ENCODE measurements around the gene CLDN7.
"Not testable (repeated sequence)": the region's sequence is repeated elsewhere in the genome, so short reads cannot be mapped to it uniquely, and the experiment has no call there.

CLDN7 gene

GRCh38 chr17:7256766-7257456, 5.4 kb downstream of the CLDN7 start:
- no peak for DNase-seq (ENCODE audit: low read depth in 1 of 2, low spot score in 1 of 2)

GRCh38 chr17:7254511-7254910, 7.8 kb downstream of the CLDN7 start:
- no peak for DNase-seq (ENCODE audit: low read depth in 1 of 2, low spot score in 1 of 2)

DNA sequence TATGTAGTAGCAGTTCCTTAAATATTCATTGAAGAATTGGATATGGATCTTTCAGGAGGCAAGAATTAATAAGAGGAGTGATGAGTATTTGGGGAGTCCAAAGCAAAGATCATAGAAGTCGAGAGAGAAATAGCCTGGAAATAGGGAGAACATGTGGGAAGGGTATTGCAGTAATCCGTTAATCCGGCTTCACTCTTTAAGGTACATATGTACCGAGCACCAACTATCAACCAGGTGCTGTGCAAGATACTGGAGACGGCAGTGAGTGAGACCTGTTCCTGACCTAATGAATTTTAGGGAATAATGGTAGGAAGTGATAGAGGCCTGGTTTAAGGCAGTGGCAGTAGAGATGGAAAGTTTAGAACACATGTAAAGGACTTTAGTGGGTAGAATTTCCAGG, 9.2 kb downstream of the CLDN7 start:
- no peak for DNase-seq (ENCODE audit: low read depth in 1 of 2, low spot score in 1 of 2)

DNA sequence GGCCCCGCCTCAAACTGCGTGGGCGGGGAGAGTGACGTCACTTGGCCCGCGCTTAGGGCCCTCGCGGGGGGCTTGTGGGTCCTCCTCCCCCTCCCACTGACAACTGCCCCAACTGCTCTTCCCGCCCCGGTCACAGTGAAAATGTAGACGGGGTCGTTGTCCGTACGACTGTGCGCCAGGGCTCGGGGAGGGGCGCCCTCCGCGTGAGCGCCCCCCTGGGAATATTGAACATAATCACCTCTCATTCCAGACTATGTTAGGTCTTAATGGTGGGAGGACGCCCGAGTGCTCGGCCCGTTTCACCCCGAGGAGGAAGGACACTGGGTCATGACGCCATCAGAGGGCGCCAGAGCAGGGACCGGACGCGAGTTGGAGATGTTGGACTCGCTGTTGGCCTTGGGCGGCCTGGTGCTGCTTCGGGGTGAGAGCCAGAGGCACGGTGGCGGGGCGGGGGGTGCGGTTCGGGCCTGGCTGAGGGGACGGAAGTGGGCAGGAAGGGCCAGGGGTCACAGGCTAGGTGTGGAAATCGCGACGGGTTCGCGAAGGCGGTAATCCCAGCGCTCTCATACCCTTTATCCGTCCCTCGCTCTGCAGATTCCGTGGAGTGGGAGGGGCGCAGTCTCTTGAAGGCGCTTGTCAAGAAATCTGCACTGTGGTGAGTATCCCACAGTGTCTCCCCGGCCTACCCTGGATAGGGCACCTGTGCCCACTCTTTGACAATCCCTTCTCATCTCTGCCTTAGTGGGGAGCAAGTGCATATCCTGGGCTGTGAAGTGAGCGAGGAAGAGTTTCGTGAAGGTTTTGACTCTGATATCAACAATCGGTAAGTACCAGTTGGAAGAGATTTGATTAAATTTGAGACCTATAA, 9.9 kb downstream of the CLDN7 start, which contains the start of gene ELP5:
TSS of gene ELP5 (plus strand) at position 40 of the 868 bp plus-strand sequence. CDS start at position 376, 336 bp downstream.
- peak; percentile 70 to 75 for DNase-seq (ENCODE audit: low read depth in 1 of 2, low spot score in 1 of 2)

GRCh38 chr17:7251661-7252175, 10.6 kb downstream of the CLDN7 start, which contains the start of gene CTDNEP1:
CTDNEP1 (minus strand) TSS chr17:7251734; CDS start chr17:7251296, 438 bp downstream.
- DNase-seq (ENCODE audit: low read depth in 1 of 2, low spot score in 1 of 2): peak; percentile 96 to 99

DNA sequence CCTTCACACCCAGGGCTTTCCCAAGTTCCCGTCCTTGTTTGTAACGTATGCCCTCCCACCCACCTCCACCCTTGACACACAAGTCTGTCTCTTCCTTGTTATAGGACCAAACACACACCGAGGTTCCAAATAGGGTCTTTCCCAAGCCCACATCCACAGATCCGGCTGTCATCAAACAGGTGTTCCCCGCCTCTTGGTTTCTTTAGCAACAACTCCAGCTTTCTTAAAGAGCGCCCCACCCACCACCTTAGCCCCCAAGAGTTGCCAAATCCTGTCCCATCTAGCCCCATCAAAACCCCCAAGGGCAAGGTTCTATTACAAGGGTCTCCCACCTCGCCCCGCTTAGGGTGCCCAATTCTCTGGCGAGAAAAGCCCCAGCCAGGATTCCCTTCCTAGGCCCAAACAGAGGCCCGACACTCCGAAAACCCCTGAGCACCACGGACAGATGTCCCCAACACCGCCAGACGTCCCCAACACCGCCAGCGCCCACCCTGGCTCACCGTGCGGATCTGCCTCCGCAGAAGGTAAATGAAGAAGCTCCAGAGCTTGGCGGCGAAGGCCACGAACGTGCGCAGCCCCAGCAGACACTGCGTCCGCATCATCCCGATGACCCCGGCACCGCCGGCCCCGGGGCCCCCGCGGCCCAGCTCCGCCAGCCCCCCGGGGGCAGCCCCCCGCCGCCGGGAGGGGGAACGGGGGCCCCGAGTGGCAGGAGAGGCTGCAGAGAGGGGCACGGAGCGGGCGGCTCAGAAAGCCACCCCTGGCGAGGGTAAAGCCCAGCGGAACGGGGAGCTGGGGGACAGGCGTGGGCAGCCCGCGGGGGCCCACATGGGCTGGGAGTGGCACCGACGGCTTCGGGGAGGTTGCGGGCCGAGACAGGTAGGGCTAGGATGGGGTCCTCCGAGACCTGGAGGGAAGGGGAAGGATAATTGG, 11.3 kb downstream of the CLDN7 start:
- no peak for DNase-seq (ENCODE audit: low read depth in 1 of 2, low spot score in 1 of 2)

DNA sequence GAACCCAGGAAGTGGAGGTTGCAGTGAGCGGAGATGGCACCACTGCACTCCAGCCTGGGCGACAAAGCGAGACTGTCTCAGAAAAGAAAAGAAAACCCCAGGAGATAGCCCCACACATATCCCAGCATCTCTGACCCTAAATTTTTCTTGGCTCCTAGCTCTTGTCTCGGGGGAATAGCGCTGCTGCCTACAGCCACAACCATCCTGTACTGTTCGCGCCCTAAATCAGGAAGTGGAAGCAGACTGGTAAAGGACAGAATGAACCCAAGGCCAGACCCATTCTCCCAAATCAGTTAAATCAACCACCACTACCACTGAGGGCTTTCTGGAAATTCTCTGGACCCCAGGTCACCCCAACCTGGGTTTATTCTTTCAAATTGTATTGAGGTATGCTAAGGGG, 12.4 kb downstream of the CLDN7 start:
- no peak for DNase-seq (ENCODE audit: low read depth in 1 of 2, low spot score in 1 of 2)

- no peak for DNase-seq (ENCODE audit: low read depth in 1 of 2, low spot score in 1 of 2)
Measured at GRCh38 chr17:7249214-7249613, 13.1 kb downstream of the CLDN7 start.

GRCh38 chr17:7248796-7249195, 13.5 kb downstream of the CLDN7 start:
- DNase-seq (ENCODE audit: low read depth in 1 of 2, low spot score in 1 of 2): no peak

DNA sequence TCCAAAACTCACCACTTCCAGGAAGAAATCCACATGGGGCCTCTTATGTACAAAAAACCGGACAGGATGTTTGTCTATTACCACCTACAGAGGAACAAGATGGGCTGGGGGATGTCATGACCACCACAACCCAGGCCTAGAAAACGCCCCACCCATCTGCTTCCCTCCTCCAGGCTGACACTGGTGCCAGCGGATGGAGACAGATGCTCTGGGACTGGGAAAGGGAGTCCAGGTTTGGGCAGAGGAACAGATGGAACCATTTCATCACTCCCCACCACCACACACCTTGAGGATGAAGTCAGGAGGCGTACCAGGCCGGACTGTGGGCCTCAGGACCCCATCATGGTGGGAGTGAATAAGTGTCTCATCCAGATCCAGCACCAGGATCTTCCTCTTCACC, 15.5 kb downstream of the CLDN7 start:
- DNase-seq (ENCODE audit: low read depth in 1 of 2, low spot score in 1 of 2): no peak

DNA sequence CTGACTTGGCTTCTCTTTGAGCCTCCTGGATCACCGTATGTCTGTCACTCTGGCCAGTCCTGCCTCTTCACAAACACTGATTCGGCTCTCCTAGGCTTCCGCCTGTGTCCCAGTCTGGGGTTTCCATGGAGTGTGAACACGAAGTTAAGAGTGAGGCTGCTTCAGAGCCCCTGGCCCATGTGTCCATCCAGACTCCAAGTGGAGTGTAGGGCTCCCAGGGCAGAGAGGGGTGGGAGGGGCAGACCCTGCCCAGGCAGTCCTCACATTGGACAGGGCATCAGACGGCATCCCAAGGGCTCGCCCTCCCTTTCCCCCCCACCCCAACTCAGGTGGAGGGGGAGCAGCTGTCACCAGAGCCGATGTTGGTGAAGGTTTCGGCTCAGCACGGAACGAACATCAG, 18.4 kb downstream of the CLDN7 start:
- DNase-seq (ENCODE audit: low read depth in 1 of 2, low spot score in 1 of 2): not testable (repeated sequence)

DNA sequence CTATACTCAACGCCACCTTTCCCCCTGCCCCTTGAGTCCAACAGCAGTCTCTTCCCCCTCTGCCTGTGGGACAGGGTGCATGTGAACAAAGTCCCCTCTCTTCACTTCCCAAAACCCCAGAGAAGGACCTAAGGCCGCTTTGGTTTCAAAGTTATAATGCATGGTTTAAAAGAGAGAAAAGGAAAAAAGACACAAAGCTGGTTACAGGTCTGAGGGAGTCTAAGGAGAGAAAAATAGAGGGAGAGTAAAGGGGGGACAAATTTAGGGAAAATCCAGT, 18.9 kb downstream of the CLDN7 start:
- DNase-seq (ENCODE audit: low read depth in 1 of 2, low spot score in 1 of 2): no peak

DNA sequence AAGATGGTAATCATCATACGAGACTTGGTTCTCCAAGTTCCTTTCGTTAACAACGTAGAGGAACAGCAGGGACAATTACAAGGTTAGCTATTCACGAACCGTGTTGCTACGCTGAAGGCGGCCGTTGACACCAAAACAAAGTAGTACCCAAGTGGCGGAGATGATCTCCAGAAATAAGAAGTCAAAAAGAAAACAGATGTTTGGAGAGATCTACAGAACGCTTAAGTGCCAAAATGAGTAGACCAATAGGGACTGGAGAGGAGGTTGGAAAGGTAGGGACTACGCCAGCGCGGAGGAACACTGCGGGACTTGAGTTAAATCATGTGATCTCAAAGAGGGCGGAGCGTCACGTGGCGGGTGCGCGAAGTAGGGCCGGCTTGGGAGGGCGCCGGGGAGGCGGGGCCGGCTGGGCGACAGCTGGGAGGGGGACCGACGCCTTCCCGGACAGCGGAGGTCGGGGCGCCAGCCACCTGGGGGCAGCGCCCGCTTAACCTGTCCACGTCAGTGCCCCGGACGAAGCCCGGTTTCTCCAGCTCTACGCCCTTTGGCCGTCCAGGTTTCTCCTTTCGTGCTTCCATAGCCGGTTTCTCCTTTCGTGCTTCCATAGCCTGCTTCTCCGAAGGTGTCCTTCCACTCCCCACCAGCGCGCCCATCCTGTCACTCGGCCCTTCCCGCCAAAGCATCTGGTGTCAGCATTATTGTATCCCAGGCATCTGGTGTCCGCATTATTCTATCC, 19.4 kb downstream of the CLDN7 start:
- peak; percentile 87 to 89 for DNase-seq (ENCODE audit: low read depth in 1 of 2, low spot score in 1 of 2)

DNA sequence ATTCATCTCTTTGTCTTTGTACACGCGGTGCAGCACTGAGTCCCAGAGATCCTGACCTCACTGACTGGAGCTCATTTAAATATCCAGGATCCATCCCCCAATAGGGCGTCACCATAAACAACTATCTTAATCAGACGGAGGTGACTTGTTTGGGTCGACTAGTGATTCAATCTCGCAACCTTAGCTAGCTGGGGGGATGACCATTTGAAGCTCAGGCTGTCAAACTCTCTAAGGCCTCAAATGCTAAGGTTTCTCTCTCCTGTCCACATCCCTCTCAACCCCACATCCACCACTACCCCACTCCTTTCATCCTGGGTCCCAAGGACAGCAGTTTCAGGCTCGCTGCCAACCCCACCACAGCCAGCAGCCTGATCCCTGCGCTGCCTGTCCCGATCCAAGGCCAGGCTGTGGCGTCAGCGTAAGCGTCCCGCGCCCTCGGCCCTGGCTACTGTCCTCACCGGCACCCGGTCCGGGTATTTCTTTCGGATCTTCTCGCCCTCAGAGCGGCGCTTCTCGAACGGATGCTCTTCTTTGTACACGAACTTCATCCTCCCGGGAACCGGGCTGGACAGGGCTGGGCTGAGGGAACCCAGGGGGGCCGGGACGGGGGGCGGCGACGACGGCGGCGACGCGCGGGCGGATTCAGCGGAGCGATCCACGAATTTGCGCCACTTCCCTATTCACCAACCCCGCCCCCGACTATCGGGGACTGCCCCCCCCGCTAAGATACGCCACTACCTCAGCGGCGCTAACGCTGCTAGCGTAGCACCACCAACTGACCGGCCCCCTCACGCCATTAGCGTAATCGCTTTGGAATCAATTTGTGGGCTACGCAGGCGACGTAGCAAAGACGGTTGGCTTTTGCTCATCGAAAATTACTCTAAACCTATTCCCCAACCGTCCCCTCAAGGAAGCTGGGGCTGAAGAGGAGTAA, 20.2 kb downstream of the CLDN7 start, which contains the start of gene GABARAP:
TSS of gene GABARAP (minus strand) at position 667 of the 934 bp plus-strand sequence. CDS start at position 548, 119 bp downstream.
- DNase-seq (ENCODE audit: low read depth in 1 of 2, low spot score in 1 of 2): peak; percentile 88 to 89

DNA sequence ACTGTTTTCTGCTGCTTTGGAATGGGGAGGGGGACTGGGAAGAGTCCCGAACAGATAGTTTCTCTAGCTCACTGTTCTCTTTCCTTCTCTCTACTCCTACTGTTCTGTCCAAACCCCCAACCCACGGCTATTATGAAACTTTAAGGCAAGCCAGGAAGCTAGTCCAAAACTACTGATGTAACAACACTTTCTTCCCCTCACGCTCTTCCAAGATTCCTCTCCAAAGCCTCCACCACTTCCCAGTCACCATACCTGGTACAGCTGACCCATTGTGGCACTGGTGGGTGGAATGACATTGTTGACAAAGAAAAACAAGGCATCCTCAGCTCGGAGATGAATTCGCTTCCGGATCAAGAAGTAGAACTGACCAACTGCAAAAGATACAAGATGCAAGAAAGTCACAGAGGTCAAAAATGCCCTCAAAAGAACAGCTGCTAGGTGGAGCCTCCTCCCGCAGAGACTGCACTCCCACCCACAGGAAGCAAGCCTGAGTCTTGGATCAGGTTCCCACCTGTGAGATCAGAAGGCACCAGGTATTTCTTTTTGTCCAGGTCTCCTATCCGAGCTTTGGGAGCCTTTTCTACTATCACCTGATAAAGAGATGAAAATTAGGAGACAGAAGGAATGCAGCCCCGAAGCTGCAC, 21.1 kb downstream of the CLDN7 start:
- no peak for DNase-seq (ENCODE audit: low read depth in 1 of 2, low spot score in 1 of 2)

DNA sequence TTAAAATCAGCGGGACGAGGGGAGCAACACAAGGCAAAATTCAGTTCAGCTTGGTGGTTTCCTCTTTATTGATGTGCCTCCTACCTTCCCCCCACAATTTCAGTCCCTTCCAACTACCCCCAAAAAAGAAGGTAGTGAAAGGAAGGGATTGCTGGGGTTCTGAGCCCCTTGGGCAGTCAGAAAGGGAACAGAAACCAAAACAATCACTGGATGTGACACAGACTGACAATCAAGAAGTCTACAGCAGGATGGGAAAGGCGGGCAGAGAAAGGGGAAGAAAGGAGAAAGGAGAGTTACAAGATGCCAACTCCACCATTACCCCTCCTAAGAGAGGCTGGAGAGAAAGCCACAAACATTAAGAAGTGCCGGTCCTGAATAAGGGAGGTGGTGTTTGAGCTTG, 21.9 kb downstream of the CLDN7 start:
- DNase-seq (ENCODE audit: low read depth in 1 of 2, low spot score in 1 of 2): no peak

DNA sequence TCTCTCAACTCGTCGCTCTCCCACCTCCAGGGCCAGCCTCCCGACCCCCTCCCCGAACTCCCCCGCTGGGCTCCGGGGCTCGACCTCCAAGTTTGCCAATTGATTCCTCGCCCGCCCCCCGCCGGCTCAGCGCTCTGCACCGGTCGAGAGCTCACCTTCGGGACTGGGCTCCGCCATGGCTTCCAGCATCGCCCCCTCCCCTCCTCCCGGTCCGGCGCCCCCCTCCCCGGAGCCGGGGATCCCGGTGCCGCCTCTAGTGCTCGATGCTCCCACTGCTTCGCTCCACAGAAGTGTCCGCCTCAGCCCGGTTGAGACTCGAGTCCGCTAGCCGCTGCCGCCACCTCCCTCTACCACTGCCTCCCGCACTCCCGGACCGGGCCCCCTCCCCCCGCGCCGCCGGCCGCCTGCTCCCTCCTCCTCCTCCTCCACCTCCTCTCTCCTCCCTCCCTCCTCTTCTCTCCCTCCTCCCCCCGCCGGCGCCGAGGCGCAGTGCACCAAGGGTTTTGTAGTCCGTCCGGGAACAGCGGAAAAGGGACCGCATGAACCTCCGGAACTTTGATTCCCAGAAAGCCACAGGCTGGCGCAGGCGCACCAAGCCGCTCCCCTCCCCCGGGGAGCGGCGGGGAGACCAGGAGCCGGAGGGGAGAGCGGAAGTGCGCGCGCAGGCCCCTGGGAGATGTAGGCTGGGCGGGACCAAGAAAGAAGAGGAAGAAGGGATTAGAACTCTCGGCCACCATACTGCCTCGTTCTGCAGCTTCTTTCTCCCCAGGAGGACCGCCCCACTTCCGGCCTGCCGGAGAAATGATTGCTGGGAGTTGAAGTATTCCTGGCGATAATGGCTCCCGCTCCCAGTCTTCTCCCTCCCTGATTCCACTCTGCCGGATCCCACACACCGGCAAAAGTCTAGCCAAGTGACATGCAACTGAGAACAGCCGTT, 22.9 kb downstream of the CLDN7 start, which contains the start of gene PHF23:
TSS of gene PHF23 (minus strand) at position 367 of the 937 bp plus-strand sequence. CDS start at position 189, 178 bp downstream.
- peak; percentile 94 to 97 for DNase-seq (ENCODE audit: low read depth in 1 of 2, low spot score in 1 of 2)
